Measurements from ENCODE around the gene ADAMTS4. TPM values are rescaled to one million over a fixed set of nuclear protein-coding genes. Genes with fewer than 3 reads are reported as not detected.
A peak's percentile ranks its signal among the peaks of the same experiment; 100 is the strongest.

Gene ADAMTS4
- total RNA-seq, 1 donor = 3.1 TPM

DNA sequence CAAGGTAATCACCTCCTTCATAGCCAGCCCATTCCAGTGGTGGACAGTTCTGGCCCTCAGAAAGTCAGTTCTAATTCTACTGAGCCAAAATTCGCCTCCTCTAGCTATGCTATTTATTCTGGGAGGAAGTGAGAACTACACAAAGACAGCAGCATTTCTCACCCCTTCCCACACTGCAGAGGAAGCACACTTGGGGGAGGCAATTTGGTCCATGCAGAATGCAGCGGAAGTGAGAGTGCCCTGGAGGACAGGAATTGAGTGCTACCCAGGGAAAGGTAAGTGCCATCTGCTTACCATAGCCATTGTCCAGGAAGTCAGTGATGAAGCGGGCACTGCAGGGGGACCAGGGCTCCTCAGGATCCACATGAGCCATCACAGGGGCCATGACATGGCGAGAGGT, 3.7 kb downstream of the ADAMTS4 start:
- DNase-seq (ENCODE audit: low read depth) = no peak
- TF ChIP-seq, protein P1, sequence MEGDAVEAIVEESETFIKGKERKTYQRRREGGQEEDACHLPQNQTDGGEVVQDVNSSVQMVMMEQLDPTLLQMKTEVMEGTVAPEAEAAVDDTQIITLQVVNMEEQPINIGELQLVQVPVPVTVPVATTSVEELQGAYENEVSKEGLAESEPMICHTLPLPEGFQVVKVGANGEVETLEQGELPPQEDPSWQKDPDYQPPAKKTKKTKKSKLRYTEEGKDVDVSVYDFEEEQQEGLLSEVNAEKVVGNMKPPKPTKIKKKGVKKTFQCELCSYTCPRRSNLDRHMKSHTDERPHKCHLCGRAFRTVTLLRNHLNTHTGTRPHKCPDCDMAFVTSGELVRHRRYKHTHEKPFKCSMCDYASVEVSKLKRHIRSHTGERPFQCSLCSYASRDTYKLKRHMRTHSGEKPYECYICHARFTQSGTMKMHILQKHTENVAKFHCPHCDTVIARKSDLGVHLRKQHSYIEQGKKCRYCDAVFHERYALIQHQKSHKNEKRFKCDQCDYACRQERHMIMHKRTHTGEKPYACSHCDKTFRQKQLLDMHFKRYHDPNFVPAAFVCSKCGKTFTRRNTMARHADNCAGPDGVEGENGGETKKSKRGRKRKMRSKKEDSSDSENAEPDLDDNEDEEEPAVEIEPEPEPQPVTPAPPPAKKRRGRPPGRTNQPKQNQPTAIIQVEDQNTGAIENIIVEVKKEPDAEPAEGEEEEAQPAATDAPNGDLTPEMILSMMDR (IDR thresholded peaks at IDR 0.05; ENCODE audit: insufficient read depth, low read length) = no peak
- no peak overlapping the region for H3K4me3 ChIP-seq (ENCODE audit: low read depth, low read length)

DNA sequence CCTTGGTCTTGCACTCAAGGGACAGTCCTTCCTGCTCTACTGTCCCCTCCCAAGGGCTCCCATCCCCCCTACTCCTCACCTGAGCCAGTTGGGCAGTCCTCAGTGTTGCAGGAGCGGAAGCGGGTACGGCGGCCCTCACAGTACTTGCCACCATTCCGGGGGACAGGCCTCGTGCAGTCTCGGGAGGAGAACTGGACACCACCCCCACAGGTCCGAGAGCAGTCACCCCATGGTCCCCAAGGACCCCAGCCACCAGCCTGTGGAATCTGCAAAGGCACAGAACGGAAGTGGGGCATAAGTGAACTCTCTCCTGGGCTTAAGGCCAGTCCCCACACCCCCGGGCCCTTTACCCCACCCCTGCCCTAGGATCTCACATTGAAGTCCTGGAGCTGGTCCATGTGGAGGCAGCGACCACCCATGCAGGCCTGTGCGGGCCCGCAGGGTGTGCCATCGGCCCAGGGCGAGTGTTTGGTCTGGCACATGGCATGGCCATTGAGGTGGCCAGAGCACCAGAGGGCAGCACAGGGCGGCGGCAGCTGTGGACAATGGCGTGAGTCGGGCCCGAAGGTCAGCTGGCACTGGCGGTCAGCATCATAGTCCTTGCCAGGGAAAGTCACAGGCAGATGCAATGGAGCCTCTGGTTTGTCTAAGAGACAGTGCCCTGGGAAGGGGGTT, 5.2 kb downstream of the ADAMTS4 start:
- no peak overlapping the region for H3K4me3 ChIP-seq (ENCODE audit: low read depth, low read length)
- TF ChIP-seq, protein P1 (IDR thresholded peaks at IDR 0.05; ENCODE audit: insufficient read depth, low read length) = no peak
- DNase-seq (ENCODE audit: low read depth) = no peak

DNA sequence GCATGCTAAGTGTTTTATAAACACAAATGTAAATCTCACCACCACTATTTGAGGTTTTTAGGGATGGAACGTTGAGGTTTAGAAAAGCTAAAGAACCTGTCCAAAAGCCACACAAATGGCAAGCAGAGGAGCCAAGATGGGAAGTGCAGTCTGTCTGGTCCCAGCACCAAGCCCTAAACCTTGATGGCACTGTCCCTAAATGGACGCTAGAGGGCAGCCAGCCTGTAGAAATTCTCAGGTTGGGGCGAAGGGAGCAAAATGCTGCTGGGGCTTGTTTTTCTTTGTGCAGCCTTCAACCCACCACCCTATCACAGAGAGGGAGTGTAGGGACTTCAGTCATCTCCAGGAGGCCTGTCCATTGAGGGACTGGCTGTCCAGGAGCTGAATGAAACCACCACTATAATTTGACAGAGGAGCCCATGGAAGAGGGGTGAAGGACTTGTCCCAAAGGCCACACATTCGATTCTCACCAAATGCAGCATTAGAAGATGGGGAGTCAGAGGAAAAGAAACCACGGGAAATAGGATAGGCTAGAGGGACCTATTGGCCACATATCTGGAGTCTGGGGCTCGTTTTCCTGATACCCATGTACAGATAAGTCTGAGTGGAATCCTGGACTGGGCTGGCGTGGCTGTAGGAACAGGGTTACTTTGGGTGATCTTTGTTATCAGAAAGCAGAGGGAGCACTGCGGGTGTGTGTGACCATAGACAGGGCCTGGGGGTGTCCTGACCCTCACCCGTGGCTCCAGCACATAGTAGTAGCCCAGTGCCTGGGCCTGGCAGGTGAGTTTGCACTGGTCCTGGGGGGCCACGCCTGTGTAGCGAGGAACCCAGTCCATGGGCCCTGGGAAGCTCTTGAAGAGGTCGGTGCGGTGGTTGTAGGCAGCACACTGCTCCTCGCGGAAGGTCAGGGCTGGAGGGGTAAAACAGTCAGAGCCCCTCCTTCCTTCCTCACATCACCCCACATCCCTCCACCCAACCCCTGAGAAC, 6.1 kb downstream of the ADAMTS4 start:
- no peak overlapping the region for H3K4me3 ChIP-seq (ENCODE audit: low read depth, low read length)
- TF ChIP-seq, protein P1 (IDR thresholded peaks at IDR 0.05; ENCODE audit: insufficient read depth, low read length) = peak; percentile 97
- DNase-seq (ENCODE audit: low read depth) = peak; percentile 78

DNA sequence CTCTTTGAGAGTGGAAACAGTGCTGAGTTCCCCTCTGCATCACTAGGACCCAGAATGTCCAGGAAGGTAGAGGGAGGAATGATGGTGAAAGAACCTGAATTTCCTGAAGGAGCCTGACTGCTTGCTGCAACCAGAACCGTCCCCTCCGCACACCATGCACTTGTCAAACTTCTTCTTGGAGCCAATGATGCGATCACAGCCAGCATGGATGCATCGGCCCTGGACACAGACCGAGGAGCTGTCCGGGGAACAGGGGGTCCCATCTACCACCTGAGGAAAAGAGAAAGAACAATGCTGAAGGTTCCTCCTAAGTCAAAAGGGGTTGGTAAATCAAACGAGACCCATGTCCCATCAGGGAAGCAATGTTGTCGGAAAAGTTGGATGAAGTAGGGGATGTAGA, 6.9 kb downstream of the ADAMTS4 start:
- TF ChIP-seq, protein P1 (IDR thresholded peaks at IDR 0.05; ENCODE audit: insufficient read depth, low read length) = no peak
- DNase-seq (ENCODE audit: low read depth) = no peak
- H3K4me3 ChIP-seq (ENCODE audit: low read depth, low read length) = no peak overlapping the region

DNA sequence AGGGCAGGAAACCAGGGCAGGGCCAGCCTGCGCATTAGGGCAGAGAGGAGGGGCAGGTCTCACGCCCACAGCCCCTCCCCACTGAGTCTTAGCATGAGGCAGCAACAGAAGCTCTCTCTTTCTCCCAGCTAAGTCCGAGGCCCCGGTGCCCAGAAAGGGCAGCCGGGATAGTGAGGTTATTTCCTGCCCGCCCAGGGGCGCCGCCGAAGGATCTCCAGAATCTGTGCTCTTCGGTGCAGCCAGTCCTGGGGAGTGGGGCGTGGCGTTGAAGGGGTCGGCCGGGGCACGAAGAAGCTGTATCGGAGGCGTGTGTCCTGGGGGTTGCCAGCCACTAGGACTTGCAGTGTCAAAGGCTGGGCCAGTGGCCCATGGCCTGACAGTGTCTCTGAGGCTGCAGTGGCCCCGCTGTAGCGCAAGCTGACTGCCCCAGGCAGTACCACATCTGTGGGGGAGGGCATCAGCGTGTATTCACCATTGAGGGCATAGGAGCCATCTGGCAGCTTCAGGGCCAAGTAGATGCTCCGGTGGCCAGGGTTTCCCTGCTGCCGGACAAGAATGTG, 7.8 kb downstream of the ADAMTS4 start:
- H3K4me3 ChIP-seq (ENCODE audit: low read depth, low read length) = no peak overlapping the region
- TF ChIP-seq, protein P1 (IDR thresholded peaks at IDR 0.05; ENCODE audit: insufficient read depth, low read length) = no peak
- DNase-seq (ENCODE audit: low read depth) = no peak

DNA sequence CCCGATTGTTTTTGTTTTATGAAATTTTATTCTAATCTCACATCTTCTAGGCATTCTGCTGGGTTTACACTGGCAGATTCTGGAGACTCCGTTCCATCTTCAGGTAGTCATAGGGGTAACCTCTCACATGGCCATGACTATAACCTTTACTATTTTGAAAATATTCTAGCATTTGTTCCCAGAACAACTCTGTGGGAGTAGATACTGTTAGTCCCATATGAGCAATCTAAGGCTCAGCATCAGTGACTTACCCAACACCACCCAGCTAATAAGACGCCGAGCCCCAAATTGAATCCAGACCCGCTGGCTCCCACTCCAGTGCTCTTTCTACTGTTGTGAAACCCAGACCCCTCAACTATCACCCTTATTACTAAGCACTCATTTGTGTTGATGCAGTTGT, 9.8 kb downstream of the ADAMTS4 start:
- DNase-seq (ENCODE audit: low read depth) = peak; percentile 35
- TF ChIP-seq, protein P1 (IDR thresholded peaks at IDR 0.05; ENCODE audit: insufficient read depth, low read length) = no peak

More for the DNA sequence above, 9.8 kb downstream of the ADAMTS4 start:
- H3K4me3 ChIP-seq (ENCODE audit: low read depth, low read length) = no peak overlapping the region

Data from fibroblast of the aortic adventitia (primary cell).